ENCODE results near the gene UBP1. TPM values are rescaled to one million over a fixed set of nuclear protein-coding genes. Genes with fewer than 3 reads are reported as not detected.

UBP1 gene
- total RNA-seq, 1 experiment from 2014 or later, result 68.3 TPM

DNA sequence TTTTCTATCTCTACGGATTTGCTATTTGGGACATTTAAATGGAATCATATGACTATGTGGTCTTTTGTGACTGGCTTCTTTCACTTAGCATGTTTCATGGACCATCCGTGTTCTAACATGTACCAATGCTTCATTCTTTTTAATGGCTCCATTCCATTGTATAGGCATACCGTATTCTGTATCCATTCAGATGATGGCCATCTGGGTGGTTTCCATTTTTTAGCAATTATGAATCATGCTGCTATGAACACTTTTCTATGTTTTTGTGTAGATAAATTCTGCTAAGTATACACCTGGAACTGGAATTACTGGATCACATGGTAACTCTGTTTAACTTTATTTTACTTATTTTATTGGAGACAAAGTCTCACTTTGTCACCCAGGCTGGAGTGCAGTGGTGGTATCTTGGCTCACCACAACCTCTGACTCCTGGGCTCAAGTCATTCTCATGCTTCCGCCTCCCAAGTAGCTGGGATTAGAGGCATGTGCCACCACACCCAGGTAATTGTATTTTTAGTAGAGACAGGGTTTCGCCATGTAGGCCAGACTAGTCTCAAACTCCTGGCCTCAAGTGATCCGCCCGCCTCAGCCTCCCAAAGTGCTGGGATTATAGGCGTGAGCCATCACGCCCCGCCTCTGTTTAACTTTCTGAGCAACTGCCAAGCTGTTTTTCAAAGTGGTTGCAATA is 13.4 kb downstream of the UBP1 start:
- TF ChIP-seq, protein P1, sequence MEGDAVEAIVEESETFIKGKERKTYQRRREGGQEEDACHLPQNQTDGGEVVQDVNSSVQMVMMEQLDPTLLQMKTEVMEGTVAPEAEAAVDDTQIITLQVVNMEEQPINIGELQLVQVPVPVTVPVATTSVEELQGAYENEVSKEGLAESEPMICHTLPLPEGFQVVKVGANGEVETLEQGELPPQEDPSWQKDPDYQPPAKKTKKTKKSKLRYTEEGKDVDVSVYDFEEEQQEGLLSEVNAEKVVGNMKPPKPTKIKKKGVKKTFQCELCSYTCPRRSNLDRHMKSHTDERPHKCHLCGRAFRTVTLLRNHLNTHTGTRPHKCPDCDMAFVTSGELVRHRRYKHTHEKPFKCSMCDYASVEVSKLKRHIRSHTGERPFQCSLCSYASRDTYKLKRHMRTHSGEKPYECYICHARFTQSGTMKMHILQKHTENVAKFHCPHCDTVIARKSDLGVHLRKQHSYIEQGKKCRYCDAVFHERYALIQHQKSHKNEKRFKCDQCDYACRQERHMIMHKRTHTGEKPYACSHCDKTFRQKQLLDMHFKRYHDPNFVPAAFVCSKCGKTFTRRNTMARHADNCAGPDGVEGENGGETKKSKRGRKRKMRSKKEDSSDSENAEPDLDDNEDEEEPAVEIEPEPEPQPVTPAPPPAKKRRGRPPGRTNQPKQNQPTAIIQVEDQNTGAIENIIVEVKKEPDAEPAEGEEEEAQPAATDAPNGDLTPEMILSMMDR (IDR thresholded peaks at IDR 0.05; ENCODE audit: unreplicated experiment), result no peak
- peak; percentile 39 for DNase-seq
- Mint-ChIP-seq H3K4me1 (ENCODE audit: low read depth, unreplicated experiment) (peaks cover 33% of the 10 kb centered on the region), H3K27ac (ENCODE audit: unreplicated experiment) (no peak overlapping the region), H3K27me3 (ENCODE audit: unreplicated experiment) (no peaks in the 10 kb centered on the region), H3K4me3 (ENCODE audit: low read depth, unreplicated experiment) (no peak overlapping the region), H3K9me3 (ENCODE audit: low read depth, unreplicated experiment) (no peaks in the 10 kb centered on the region), H3K36me3 (ENCODE audit: insufficient read depth, unreplicated experiment) (peaks cover 5% of the 10 kb centered on the region)
- CTCF ChIA-PET, result interaction anchor here (0.6 to 1.3 kb wide), 2 partner anchors 47 to 360 kb away, joined by 3 to 4 read pairs; no protein-coding TSS in a partner anchor
- intact Hi-C loops (cut with micrococcal nuclease; ENCODE audit: unreplicated experiment), result no loop called here
- no TSS peak for BruUV-seq (replicated peaks)

DNA sequence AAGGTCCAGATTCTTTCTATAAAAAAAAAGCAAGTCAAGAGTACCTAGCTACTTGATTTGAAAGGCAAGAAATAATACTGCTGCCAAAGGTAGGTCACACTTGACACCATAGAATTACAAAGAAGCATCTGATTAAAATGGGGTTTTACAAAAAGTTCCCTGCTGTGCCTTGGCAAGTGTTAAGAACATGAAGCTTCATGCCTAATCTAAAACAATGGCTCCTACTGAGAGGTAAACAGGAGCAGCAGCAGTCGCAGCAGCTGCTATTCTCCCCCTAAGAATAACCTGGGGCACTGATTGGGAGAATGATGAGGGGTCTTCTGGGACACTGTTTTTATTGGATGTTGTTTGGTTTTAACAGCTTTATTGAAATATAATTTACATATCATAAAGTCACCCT is 14.1 kb downstream of the UBP1 start:
- Mint-ChIP-seq H3K4me1 (ENCODE audit: low read depth, unreplicated experiment) (peaks cover 27% of the 10 kb centered on the region), H3K27me3 (ENCODE audit: unreplicated experiment) (no peaks in the 10 kb centered on the region), H3K27ac (ENCODE audit: unreplicated experiment) (no peak overlapping the region), H3K9me3 (ENCODE audit: low read depth, unreplicated experiment) (no peaks in the 10 kb centered on the region), H3K4me3 (ENCODE audit: low read depth, unreplicated experiment) (no peak overlapping the region), H3K36me3 (ENCODE audit: insufficient read depth, unreplicated experiment) (peaks cover 12% of the 10 kb centered on the region)
- CTCF ChIA-PET, result no interaction called here
- TF ChIP-seq, protein P1 (IDR thresholded peaks at IDR 0.05; ENCODE audit: unreplicated experiment), result no peak
- no TSS peak for BruUV-seq (replicated peaks)
- intact Hi-C loops (cut with micrococcal nuclease; ENCODE audit: unreplicated experiment), result no loop called here
- no peak for DNase-seq

DNA sequence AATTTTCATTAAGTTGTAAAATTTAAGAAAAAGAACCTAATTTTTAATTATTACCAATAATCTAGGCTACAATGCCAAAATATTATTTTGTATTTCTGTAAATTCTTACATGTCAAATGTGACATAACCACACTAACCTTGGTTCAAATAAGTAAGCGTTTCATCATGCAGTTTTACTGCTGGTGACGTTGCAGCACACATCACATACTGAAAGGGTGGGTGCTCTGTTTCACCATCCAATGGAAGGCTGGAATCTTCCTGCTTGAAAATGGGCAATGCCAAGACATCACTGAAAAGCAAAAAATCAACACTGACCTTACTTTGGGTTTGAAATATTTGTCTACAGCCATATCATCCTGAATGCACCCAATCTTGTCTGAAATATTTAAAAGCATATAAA is 14.8 kb downstream of the UBP1 start:
- Mint-ChIP-seq H3K36me3 (ENCODE audit: insufficient read depth, unreplicated experiment) (peaks cover 18% of the 10 kb centered on the region), H3K9me3 (ENCODE audit: low read depth, unreplicated experiment) (no peaks in the 10 kb centered on the region), H3K4me3 (ENCODE audit: low read depth, unreplicated experiment) (no peak overlapping the region), H3K4me1 (ENCODE audit: low read depth, unreplicated experiment) (peaks cover 21% of the 10 kb centered on the region), H3K27me3 (ENCODE audit: unreplicated experiment) (no peaks in the 10 kb centered on the region), H3K27ac (ENCODE audit: unreplicated experiment) (no peak overlapping the region)
- BruUV-seq (replicated peaks), result no TSS peak
- no peak for DNase-seq
- TF ChIP-seq, protein P1 (IDR thresholded peaks at IDR 0.05; ENCODE audit: unreplicated experiment), result no peak
- intact Hi-C loops (cut with micrococcal nuclease; ENCODE audit: unreplicated experiment), result no loop called here
- CTCF ChIA-PET, result no interaction called here

DNA sequence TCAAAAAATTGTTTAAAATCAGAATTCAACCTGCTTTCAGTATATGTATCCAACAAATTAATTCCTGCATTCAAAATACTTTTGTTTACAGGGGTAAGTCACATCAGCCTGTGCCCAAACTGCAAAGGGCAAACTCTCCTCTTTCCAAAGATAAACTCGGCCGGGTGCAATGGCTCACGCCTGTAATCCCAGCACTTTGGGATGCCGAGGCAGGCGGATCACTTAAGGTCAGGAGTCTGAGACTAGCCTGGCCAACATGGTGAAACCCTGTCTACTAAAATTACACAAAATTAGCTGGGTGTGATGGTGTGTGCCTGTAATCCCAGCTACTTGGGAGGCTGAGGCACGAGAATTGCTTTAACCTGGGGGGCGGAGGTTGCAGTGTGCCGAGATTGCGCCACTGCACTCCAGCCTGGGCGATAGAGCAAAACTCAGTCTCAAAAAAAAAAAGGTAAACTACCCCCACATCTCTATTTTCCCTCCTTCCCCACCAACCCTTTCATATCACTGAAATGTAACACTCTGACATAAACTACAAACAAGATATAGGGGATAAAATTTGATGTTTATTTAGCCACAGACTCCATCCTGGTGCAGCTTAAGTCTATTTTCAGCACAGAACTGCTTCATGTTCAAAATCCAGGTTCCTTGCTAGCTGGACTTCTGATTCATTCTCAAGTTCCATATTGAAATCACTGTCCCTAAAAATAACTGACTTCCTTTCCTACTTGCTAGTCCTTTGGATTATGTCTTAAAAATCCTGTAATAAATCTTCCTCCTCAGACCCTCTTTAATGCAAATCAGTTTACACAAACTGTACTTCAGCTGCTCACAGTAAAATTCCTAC is 15.4 kb downstream of the UBP1 start:
- intact Hi-C loops (cut with micrococcal nuclease; ENCODE audit: unreplicated experiment), result no loop called here
- no peaks in the 10 kb centered on the region for H3K27me3 Mint-ChIP-seq (ENCODE audit: unreplicated experiment)
- H3K27ac Mint-ChIP-seq (ENCODE audit: unreplicated experiment), result no peak overlapping the region
- no peaks in the 10 kb centered on the region for H3K9me3 Mint-ChIP-seq (ENCODE audit: low read depth, unreplicated experiment)
- peaks cover 18% of the 10 kb centered on the region for H3K4me1 Mint-ChIP-seq (ENCODE audit: low read depth, unreplicated experiment)
- CTCF ChIA-PET, result no interaction called here
- no TSS peak for BruUV-seq (replicated peaks)
- no peak for DNase-seq
- peaks cover 23% of the 10 kb centered on the region for H3K36me3 Mint-ChIP-seq (ENCODE audit: insufficient read depth, unreplicated experiment)
- TF ChIP-seq, protein P1 (IDR thresholded peaks at IDR 0.05; ENCODE audit: unreplicated experiment), result no peak
- no peak overlapping the region for H3K4me3 Mint-ChIP-seq (ENCODE audit: low read depth, unreplicated experiment)
